HCT116 (cell line): ENCODE results near the gene PPIL6. TPM values are rescaled to one million over a fixed set of nuclear protein-coding genes. Genes with fewer than 3 reads are reported as not detected.

ENCODE experiments used
- ATAC-seq: fragments of 200-7000 bp; cut with Tn5 transposase; 2 replicates; pipeline ENCODE4 v1.9.1; 2020; ENCODE audit warnings: mild to moderate bottlenecking, moderate library complexity
- BruUV-seq: library from RNA; stranded (reverse); fragments of 400-500 nt; replicated peaks from 2 replicates; lab custom pipeline; 2021; lab: Mats Ljungman, UMichigan
- CTCF ChIA-PET: fragments of 300-600 bp; sonication (Branson Sonifier 250); formaldehyde crosslinking; loops from one replicate; lab custom pipeline; 2021; ENCODE audit warnings: antibody characterized with exemption; lab: Charles Lee
- POLR2A ChIA-PET: fragments of 300-600, 350-600 bp; sonication (Branson Sonifier 250); formaldehyde crosslinking; loops from one replicate; lab custom pipeline; 2021; ENCODE audit warnings: antibody characterized with exemption; lab: Charles Lee
- RAD21 ChIA-PET, 2 experiments: fragments of 300-600 bp; sonication (Branson Sonifier 250); formaldehyde crosslinking; loops; one replicate each; lab custom pipeline; 2023; ENCODE audit warnings: low total read pairs in 2 of 2; ENCODE audit not compliant: uncharacterized antibody in 2 of 2, unreplicated experiment in 2 of 2, low non-redundant PET in 1 of 2; lab: Charles Lee
- DNase-seq: peaks from one replicate; pipeline ENCODE4 v3.0.0-alpha.2; 2010; ENCODE audit warnings: low read depth, low spot score
- H2AFZ ChIP-seq: fragments of 200-600 bp; shearing (Covaris generic), sonication (generic); 2 replicates; pipeline ENCODE4 v1.6.1; 2017; ENCODE audit warnings: low read depth, mixed run types, mixed read lengths, antibody characterized with exemption, low read length; ENCODE audit not compliant: poor library complexity, severe bottlenecking
- H3K27ac ChIP-seq: 2 replicates; pipeline ENCODE4 v1.5.1; 2012; ENCODE audit warnings: low read depth, low read length
- H3K27me3 ChIP-seq: fragments of 200-600 bp; sonication (generic); 2 replicates; pipeline ENCODE4 v1.6.1; 2016; ENCODE audit warnings: mixed run types, low read length, mixed read lengths; ENCODE audit not compliant: insufficient read depth
- H3K36me3 ChIP-seq, 2 experiments: fragments of 200-500 bp in 1 of 2; fragments of 200-600 bp in 1 of 2; sonication (Bioruptor generic) in 1 of 2; sonication (generic) in 1 of 2; 2 replicates each; pipeline versions ENCODE4 v1.5.1 to v1.6.1; 2014 to 2016; ENCODE audit warnings: low read length in 2 of 2, inconsistent platforms in 1 of 2, mixed read lengths in 1 of 2, mixed run types in 1 of 2; ENCODE audit not compliant: insufficient read depth in 2 of 2, control insufficient read depth in 1 of 2
- H3K4me1 ChIP-seq, 2 experiments: fragments of 200-600 bp in 1 of 2; sonication (generic) in 1 of 2; 2 replicates each; pipeline versions ENCODE4 v1.5.1 to v1.6.1; 2012 to 2017; ENCODE audit warnings: low read length in 2 of 2, inconsistent platforms in 1 of 2, mild to moderate bottlenecking in 1 of 2, mixed read lengths in 1 of 2, mixed run types in 1 of 2, moderate library complexity in 1 of 2; ENCODE audit not compliant: insufficient read depth in 2 of 2, control insufficient read depth in 1 of 2
- H3K4me2 ChIP-seq: fragments of 200-600 bp; sonication (generic); 2 replicates; pipeline ENCODE4 v1.6.1; 2017; ENCODE audit warnings: mixed run types, low read length, mixed read lengths
- H3K4me3 ChIP-seq, 2 experiments: fragments of 200-600 bp in 1 of 2; sonication (generic) in 1 of 2; replicated peaks in 1 of 2; 2 replicates each; pipeline ENCODE4 v1.5.1; 2011 to 2016; ENCODE audit warnings: low read length in 2 of 2, control low read depth in 1 of 2, low read depth in 1 of 2, mild to moderate bottlenecking in 1 of 2, mixed read lengths in 1 of 2, mixed run types in 1 of 2
- H3K79me2 ChIP-seq: fragments of 200-600 bp; sonication (generic); 2 replicates; pipeline ENCODE4 v1.6.1; 2017; ENCODE audit warnings: mild to moderate bottlenecking, mixed run types, low read length, moderate library complexity, mixed read lengths; ENCODE audit not compliant: insufficient read depth
- H3K9ac ChIP-seq: fragments of 200-600 bp; sonication (generic); 2 replicates; pipeline ENCODE4 v1.6.1; 2016; ENCODE audit warnings: low read length, mixed read lengths
- H3K9me2 ChIP-seq: fragments of 200-600 bp; sonication (generic), shearing (Covaris generic); 2 replicates; pipeline ENCODE4 v1.6.1; 2017; ENCODE audit warnings: mixed run types, mild to moderate bottlenecking, moderate library complexity; ENCODE audit not compliant: insufficient read depth
- H3K9me3 ChIP-seq, 2 experiments: fragments of 200-500 bp in 1 of 2; fragments of 200-600 bp in 1 of 2; sonication (Bioruptor generic) in 1 of 2; sonication (generic) in 1 of 2; 2 replicates each; pipeline ENCODE4 v1.6.1; 2014 to 2017; ENCODE audit warnings: low read length in 2 of 2, mixed read lengths in 2 of 2, inconsistent platforms in 1 of 2, low read depth in 1 of 2, mild to moderate bottlenecking in 1 of 2, mixed run types in 1 of 2, moderate library complexity in 1 of 2; ENCODE audit not compliant: control insufficient read depth in 1 of 2, insufficient read depth in 1 of 2
- H4K20me1 ChIP-seq: fragments of 200-600 bp; sonication (generic), shearing (Covaris generic); 2 replicates; pipeline ENCODE4 v1.6.1; 2017; ENCODE audit warnings: mixed run types, mild to moderate bottlenecking, moderate library complexity; ENCODE audit not compliant: insufficient read depth
- CEBPB ChIP-seq: IDR thresholded peaks from 2 replicates; pipeline ENCODE4 v1.6.1; 2012; ENCODE audit warnings: low read depth
- CTCF ChIP-seq, 3 experiments: fragments of 200-600 bp in 1 of 3; sonication (generic) in 1 of 3; IDR thresholded peaks in 2 of 3; conservative IDR thresholded peaks in 1 of 3; 2 replicates each; pipeline ENCODE4 v1.5.1; 2012 to 2017; ENCODE audit warnings: low read depth in 2 of 3, low read length in 2 of 3, antibody characterized with exemption in 1 of 3, borderline replicate concordance in 1 of 3, control low read depth in 1 of 3, mild to moderate bottlenecking in 1 of 3, mixed read lengths in 1 of 3, mixed run types in 1 of 3, moderate library complexity in 1 of 3; ENCODE audit not compliant: insufficient read depth in 1 of 3
- intact Hi-C: fragments of 100-400 bp; cut with micrococcal nuclease; formaldehyde crosslinking; loops from 2 replicates; pipeline ENCODE4 v1.10.0; 2022
- total RNA-seq: library from RNA; stranded (reverse); gene quantifications from one replicate; pipeline ENCODE4 v1.2.1, GENCODE V29; 2021; ENCODE audit not compliant: unreplicated experiment

The PPIL6 gene
- total RNA-seq, 1 experiment from 2014 or later = 3.3 TPM

DNA sequence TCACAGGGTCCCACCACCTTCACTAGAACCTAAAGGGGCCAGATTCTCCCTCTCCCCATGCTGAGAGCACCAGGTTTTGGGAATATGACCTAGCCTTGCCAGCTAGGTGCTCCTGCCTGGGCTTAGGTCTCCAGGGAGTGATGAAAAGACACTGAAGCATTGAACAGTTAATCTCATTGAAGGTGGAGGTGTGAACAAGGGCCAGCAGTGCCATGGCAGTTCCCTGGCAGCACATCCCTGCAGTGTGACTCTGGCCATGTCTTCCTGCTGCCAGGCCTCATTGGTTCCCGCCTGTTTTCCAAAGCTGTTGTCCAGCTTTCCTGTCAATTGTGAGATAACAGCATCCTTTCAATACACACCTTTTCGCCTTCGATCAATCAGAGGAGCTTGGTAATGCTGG lies 10.9 kb downstream of the PPIL6 start:
- H3K27me3 ChIP-seq = no peaks in the 10 kb centered on the region
- ATAC-seq (no peak), DNase-seq (no peak)
- intact Hi-C loops = no loop called here
- BruUV-seq = no TSS peak
- H3K79me2 ChIP-seq = no peaks in the 10 kb centered on the region
- H3K27ac ChIP-seq = no peak overlapping the region
- no peaks in the 10 kb centered on the region for H4K20me1 ChIP-seq
- no peak overlapping the region for H2AFZ ChIP-seq
- CTCF ChIA-PET = no interaction called here
- H3K4me1 ChIP-seq = peaks cover 0 to 4% of the 10 kb centered on the region in 2 experiments; a peak in 1 of 4 replicates
- H3K9me2 ChIP-seq = no peaks in the 10 kb centered on the region
- no peak for TF ChIP-seq CTCF (IDR thresholded peaks at IDR 0.05 in 2 of 3, conservative IDR thresholded peaks at IDR 0.05 in 1 of 3; ENCODE audit: borderline replicate concordance in 1 of 3, insufficient read depth in 1 of 3, low read depth in 2 of 3, low read length in 2 of 3)
- no peak overlapping the region for H3K4me2 ChIP-seq
- H3K9ac ChIP-seq = no peak overlapping the region
- POLR2A ChIA-PET = no interaction called here
- H3K36me3 ChIP-seq = no peaks in the 10 kb centered on the region
- H3K9me3 ChIP-seq = no peaks in the 10 kb centered on the region
- H3K4me3 ChIP-seq = no peak overlapping the region
- RAD21 ChIA-PET = no interaction called here

DNA sequence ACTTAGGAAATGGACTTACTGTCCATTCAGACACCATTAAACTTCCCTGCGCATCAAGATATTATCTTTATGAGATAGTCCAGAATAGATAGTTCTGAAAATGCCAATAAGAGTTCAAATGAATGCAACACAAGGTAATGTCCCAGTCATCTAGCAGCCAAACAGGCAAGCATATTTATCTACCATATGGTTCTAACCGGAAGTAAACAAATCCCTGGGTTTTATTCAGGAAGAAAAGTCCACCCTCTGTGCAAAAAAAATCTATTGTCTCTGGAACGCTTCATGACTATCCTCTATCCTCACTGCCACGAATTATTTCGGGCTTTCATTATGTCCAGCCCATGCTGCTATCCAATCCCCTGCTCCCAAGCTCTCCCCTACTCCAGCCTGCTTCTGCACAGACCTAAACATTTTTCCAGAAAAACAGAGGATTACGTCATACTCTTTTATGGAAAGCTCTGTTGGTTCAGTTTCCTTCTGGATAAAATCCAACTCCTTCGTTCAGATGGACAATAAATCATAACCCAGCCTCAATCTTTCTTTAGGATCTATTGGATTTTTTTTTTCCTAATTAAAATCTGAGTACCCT lies 11.4 kb downstream of the PPIL6 start:
- Histone ChIP-seq H3K36me3 (no peaks in the 10 kb centered on the region), H2AFZ (no peak overlapping the region), H3K9me2 (no peaks in the 10 kb centered on the region), H3K27me3 (no peaks in the 10 kb centered on the region), H3K9ac (no peak overlapping the region), H3K4me1 (peaks cover 0 to 9% of the 10 kb centered on the region in 2 experiments; a peak in 2 of 4 replicates), H3K27ac (no peak overlapping the region), H3K9me3 (no peaks in the 10 kb centered on the region), H3K4me3 (no peak overlapping the region), H3K79me2 (no peaks in the 10 kb centered on the region), H4K20me1 (no peaks in the 10 kb centered on the region), H3K4me2 (no peak overlapping the region)
- intact Hi-C loops = no loop called here
- ChIA-PET CTCF (no interaction called here), RAD21 (no interaction called here), POLR2A (no interaction called here)
- no TSS peak for BruUV-seq
- no peak for DNase-seq
- no peak for ATAC-seq
- TF ChIP-seq CEBPB (no peak), CTCF (IDR thresholded peaks at IDR 0.05 in 2 of 3, conservative IDR thresholded peaks at IDR 0.05 in 1 of 3; ENCODE audit: borderline replicate concordance in 1 of 3, insufficient read depth in 1 of 3, low read depth in 2 of 3, low read length in 2 of 3) (no peak)
